GM18873 (cell line): Measurements from ENCODE around the gene CEP83.
"Not testable (repeated sequence)": the region's sequence is repeated elsewhere in the genome, so short reads cannot be mapped to it uniquely, and the experiment has no call there.

Experiments used
- ATAC-seq: cut with Tn5 transposase; IDR thresholded peaks from one replicate; pipeline ENCODE4 v1.9.1; 2021; ENCODE audit warnings: mild to moderate bottlenecking, moderate library complexity, moderate number of reproducible peaks; ENCODE audit not compliant: unreplicated experiment, low FRiP score

Gene CEP83

GRCh38 chr12:94459728-94460615 lies at the start of gene CEP83:
Gene CEP83 (minus strand): TSS chr12:94459867. CDS start chr12:94412490, 47,377 bp downstream.
- ATAC-seq: peak; percentile 97

- ATAC-seq: no peak
Observed at GRCh38 chr12:94509317-94509716, 49.6 kb upstream of the CEP83 start.

- no peak for ATAC-seq
Observed at GRCh38 chr12:94507455-94507854, 47.8 kb upstream of the CEP83 start.

GRCh38 chr12:94504386-94504785 lies 44.7 kb upstream of the CEP83 start:
- ATAC-seq: no peak

- ATAC-seq: no peak
Observed at GRCh38 chr12:94503619-94504018, 44.0 kb upstream of the CEP83 start.

GRCh38 chr12:94500831-94501567 lies 41.3 kb upstream of the CEP83 start:
- no peak for ATAC-seq

GRCh38 chr12:94498698-94499097 lies 39.0 kb upstream of the CEP83 start:
- no peak for ATAC-seq

GRCh38 chr12:94498073-94498472 lies 38.4 kb upstream of the CEP83 start:
- ATAC-seq: no peak

- ATAC-seq: no peak
Observed at GRCh38 chr12:94495445-94496115, 35.9 kb upstream of the CEP83 start.

- ATAC-seq: no peak
Observed at GRCh38 chr12:94491489-94491888, 31.8 kb upstream of the CEP83 start.

- ATAC-seq: peak; percentile 69
Observed at GRCh38 chr12:94488463-94488862, 28.8 kb upstream of the CEP83 start.

- ATAC-seq: no peak
Observed at GRCh38 chr12:94481734-94482133, 22.1 kb upstream of the CEP83 start.

- ATAC-seq: no peak
Observed at GRCh38 chr12:94469522-94469921, 9.9 kb upstream of the CEP83 start.

- no peak for ATAC-seq
Observed at GRCh38 chr12:94460616-94460959, 921 bp upstream of the CEP83 start.

GRCh38 chr12:94458877-94459727 lies 565 bp downstream of the CEP83 start:
- peak; percentile 42 for ATAC-seq

- no peak for ATAC-seq
Observed at GRCh38 chr12:94457311-94457710, 2.4 kb downstream of the CEP83 start.

- not testable (repeated sequence) for ATAC-seq
Observed at GRCh38 chr12:94454318-94454717, 5.3 kb downstream of the CEP83 start.

- no peak for ATAC-seq
Observed at GRCh38 chr12:94445662-94446061, 14.0 kb downstream of the CEP83 start.

GRCh38 chr12:94437303-94437702 lies 22.4 kb downstream of the CEP83 start:
- ATAC-seq: no peak

GRCh38 chr12:94435511-94435927 lies 24.1 kb downstream of the CEP83 start:
- no peak for ATAC-seq
